Lung (tissue), 12 donors: Measurements from ENCODE around the gene IFIT5. TPM values are rescaled to one million over a fixed set of nuclear protein-coding genes. Genes with fewer than 3 reads are reported as not detected.

Experiments used
- ATAC-seq: fragments of 200-7000 bp; cut with Tn5 transposase; one replicate; pipeline ENCODE4 v1.9.1; 2020; ENCODE audit warnings: moderate number of reproducible peaks; ENCODE audit not compliant: insufficient read depth, low FRiP score
- DNase-seq, 3 donors: peaks; one replicate each; pipeline ENCODE4 v3.0.0-alpha.2; 2013 to 2017
- H3K27ac ChIP-seq, 2 donors: one replicate each; pipeline ENCODE4 v1.5.1; 2013; ENCODE audit warnings: mild to moderate bottlenecking in 2 of 2, moderate library complexity in 2 of 2, control low read depth in 1 of 2, inconsistent platforms in 1 of 2, low read depth in 1 of 2, low read length in 1 of 2
- H3K27me3 ChIP-seq, 3 donors: one replicate each; pipeline ENCODE4 v1.5.1; 2013; ENCODE audit warnings: low read length in 2 of 3; ENCODE audit not compliant: control insufficient read depth in 3 of 3, insufficient read depth in 3 of 3
- H3K36me3 ChIP-seq, 4 donors: one replicate each; pipeline ENCODE4 v1.5.1; 2013; ENCODE audit warnings: low read length in 4 of 4, mild to moderate bottlenecking in 1 of 4, moderate library complexity in 1 of 4; ENCODE audit not compliant: control insufficient read depth in 4 of 4, insufficient read depth in 4 of 4
- H3K4me1 ChIP-seq, 5 donors: one replicate each; pipeline ENCODE4 v1.5.1; 2013; ENCODE audit warnings: low read length in 5 of 5, mild to moderate bottlenecking in 2 of 5, moderate library complexity in 1 of 5; ENCODE audit not compliant: control insufficient read depth in 5 of 5, insufficient read depth in 5 of 5
- H3K4me3 ChIP-seq: one replicate; pipeline ENCODE4 v1.5.1; 2013; ENCODE audit warnings: mild to moderate bottlenecking, control low read depth, moderate library complexity
- H3K9ac ChIP-seq, 2 donors: one replicate each; pipeline ENCODE4 v1.5.1; 2013; ENCODE audit warnings: low read length in 2 of 2, control low read depth in 1 of 2; ENCODE audit not compliant: insufficient read depth in 1 of 2
- H3K9me3 ChIP-seq, 4 donors: one replicate each; pipeline ENCODE4 v1.5.1; 2013; ENCODE audit warnings: low read length in 3 of 4, mild to moderate bottlenecking in 1 of 4, moderate library complexity in 1 of 4; ENCODE audit not compliant: control insufficient read depth in 4 of 4, insufficient read depth in 3 of 4
- WGBS, 2 donors: extraction: QIAGEN DNeasy Blood & Tissue Kit; methylation state at CpG; one replicate each; pipeline ENCODE4 v1.1.7; 2013; 5-methylcytosine and 5-hydroxymethylcytosine counted together
- polyA plus RNA-seq, 2 donors: library from polyadenylated mRNA; stranded (reverse); fragments of 200-250 nt; gene quantifications; one replicate each; pipeline ENCODE4 v1.2.1, GENCODE V29; 2013
- total RNA-seq, 2 donors: library from RNA; depleted of rRNA in 1 of 2; stranded (reverse); fragments of >200 nt in 1 of 2; gene quantifications; one replicate each; pipeline ENCODE4 v1.2.1, GENCODE V29; 2014 to 2021
- TF ChIP-seq, protein P1 (sequence below): IDR thresholded peaks from 2 replicates; pipeline ENCODE4 v1.5.1; 2012; ENCODE audit warnings: mild to moderate bottlenecking; ENCODE audit errors: control extremely low read depth, extremely low read depth
- donor health status: control.
- donor health status: control.
- donor health status: Bipolar disorder and iron deficiency.
- donor health status: healthy.
- donor health status: DM: yes; HTN: yes; CAD: no.

IFIT5 gene
- total and polyA plus RNA-seq, 4 donors: 12.6 to 21.8 (median 15.6) TPM

DNA sequence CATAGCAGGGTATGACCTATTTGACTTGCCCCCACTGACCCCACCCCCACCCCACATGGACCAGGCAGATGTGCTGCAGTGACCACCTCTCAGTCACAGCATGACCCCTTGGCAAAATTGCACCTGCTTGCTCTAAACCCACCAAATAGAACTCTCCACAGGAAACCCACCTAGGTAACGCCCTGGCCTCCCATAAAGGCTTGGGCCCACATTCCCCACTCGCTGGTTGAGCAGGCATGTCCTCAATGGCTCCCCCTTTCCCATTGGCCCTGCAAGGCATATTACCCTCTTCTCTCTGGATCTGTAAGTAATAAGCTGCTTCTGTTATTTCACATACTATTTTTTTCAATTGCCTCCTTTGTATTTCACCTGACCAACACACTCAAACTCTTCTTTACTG lies 19.2 kb upstream of the IFIT5 start:
- Histone ChIP-seq H3K27me3 (no peaks in the 10 kb centered on the region), H3K4me3 (no peak overlapping the region), H3K36me3 (peaks cover 0 to 3% (median 0%) of the 10 kb centered on the region in 4 donors), H3K4me1 (peaks cover 0 to 46% (median 24%) of the 10 kb centered on the region in 5 donors), H3K27ac (no peak overlapping the region), H3K9ac (no peak overlapping the region), H3K9me3 (no peaks in the 10 kb centered on the region)
- WGBS, 2 donors: 87 to 99% methylated on average over 2 of the region's 2 CpGs
- no peak for ATAC-seq
- TF ChIP-seq, protein P1, sequence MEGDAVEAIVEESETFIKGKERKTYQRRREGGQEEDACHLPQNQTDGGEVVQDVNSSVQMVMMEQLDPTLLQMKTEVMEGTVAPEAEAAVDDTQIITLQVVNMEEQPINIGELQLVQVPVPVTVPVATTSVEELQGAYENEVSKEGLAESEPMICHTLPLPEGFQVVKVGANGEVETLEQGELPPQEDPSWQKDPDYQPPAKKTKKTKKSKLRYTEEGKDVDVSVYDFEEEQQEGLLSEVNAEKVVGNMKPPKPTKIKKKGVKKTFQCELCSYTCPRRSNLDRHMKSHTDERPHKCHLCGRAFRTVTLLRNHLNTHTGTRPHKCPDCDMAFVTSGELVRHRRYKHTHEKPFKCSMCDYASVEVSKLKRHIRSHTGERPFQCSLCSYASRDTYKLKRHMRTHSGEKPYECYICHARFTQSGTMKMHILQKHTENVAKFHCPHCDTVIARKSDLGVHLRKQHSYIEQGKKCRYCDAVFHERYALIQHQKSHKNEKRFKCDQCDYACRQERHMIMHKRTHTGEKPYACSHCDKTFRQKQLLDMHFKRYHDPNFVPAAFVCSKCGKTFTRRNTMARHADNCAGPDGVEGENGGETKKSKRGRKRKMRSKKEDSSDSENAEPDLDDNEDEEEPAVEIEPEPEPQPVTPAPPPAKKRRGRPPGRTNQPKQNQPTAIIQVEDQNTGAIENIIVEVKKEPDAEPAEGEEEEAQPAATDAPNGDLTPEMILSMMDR: no peak
- no peak for DNase-seq

DNA sequence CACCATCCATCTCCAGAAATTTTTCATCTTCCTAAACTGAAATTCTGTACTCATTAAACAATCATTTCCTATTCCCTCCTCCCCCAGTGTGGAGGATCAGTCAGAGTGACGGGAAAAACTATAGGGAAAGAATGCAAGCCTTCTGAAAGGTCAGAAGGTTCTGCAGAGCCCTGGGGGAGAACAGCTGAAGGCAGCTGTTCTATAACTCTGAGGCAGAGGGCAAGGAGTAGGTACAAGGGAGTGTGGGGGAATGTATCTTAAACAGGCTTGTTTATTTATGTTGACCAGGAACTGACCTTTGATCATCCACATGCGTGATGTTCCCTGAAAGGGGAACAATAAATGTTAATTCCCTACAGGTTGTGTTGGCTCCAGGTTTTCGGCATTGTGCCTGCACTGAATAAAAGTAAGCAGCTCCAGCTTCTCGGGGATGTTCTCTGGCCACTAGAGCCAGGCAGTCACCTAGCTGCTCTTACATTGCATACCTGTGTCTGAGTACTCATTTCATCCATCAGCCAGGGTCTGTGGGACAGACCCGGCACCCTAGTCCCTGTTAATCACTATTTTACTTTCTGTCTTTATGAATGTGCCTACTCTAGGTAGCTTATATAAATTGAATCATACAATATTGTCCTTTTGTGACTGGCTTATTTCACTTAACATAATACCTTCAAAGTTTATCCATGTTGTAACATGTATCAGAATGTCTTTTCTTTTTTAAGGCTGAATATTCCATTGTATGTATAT lies 16.2 kb upstream of the IFIT5 start:
- TF ChIP-seq, protein P1: no peak
- ATAC-seq (no peak), DNase-seq (peak; percentile 74 to 91 (median 89))
- Histone ChIP-seq H3K4me1 (peaks cover 0 to 25% (median 16%) of the 10 kb centered on the region in 5 donors), H3K9me3 (no peaks in the 10 kb centered on the region), H3K9ac (no peak overlapping the region), H3K4me3 (no peak overlapping the region), H3K36me3 (peaks cover 7 to 12% (median 10%) of the 10 kb centered on the region in 4 donors), H3K27me3 (no peaks in the 10 kb centered on the region), H3K27ac (peak overlapping the region in 1 of 2 donors; percentile 59)
- WGBS, 2 donors: 69 to 80% methylated on average over 5 of the region's 5 CpGs

DNA sequence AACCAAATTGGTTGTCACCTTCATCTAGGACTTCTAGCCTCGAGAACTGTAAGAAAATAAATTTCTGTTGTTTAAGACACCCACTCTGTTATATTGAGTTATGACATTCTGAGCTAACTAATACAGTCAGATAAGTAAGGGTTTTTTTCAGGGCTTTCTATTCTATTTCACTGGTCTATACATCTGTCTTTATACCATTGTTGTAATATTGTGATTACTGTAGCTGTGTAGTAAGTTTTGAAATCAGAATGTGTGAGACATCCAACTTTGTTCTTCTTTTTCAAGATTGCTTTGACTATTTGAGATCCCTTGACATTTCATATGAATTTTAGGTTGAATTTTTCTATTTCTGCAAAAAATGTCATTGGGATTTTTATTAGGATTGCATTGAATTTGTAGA lies 14.4 kb upstream of the IFIT5 start:
- ATAC-seq (no peak), DNase-seq (no peak)
- H3K4me1 ChIP-seq: peaks cover 2 to 23% (median 13%) of the 10 kb centered on the region in 5 donors
- TF ChIP-seq, protein P1: no peak
- H3K9me3 ChIP-seq: no peaks in the 10 kb centered on the region
- no peaks in the 10 kb centered on the region for H3K27me3 ChIP-seq
- H3K4me3 ChIP-seq: no peak overlapping the region
- 86 to 89% methylated on average over 1 of the region's 1 CpG for WGBS, 2 donors
- no peak overlapping the region for H3K27ac ChIP-seq
- H3K9ac ChIP-seq: no peak overlapping the region
- H3K36me3 ChIP-seq: peaks cover 10 to 12% (median 11%) of the 10 kb centered on the region in 4 donors

DNA sequence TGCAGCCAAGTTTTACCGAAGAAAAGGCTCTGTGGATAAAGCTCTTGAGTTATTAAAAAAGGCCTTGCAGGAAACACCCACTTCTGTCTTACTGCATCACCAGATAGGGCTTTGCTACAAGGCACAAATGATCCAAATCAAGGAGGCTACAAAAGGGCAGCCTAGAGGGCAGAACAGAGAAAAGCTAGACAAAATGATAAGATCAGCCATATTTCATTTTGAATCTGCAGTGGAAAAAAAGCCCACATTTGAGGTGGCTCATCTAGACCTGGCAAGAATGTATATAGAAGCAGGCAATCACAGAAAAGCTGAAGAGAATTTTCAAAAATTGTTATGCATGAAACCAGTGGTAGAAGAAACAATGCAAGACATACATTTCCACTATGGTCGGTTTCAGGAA lies 11.3 kb upstream of the IFIT5 start:
- Histone ChIP-seq H3K4me1 (peaks cover 0 to 18% (median 5%) of the 10 kb centered on the region in 5 donors), H3K9ac (no peak overlapping the region), H3K36me3 (peaks cover 10 to 12% (median 10%) of the 10 kb centered on the region in 4 donors), H3K27me3 (no peaks in the 10 kb centered on the region), H3K4me3 (no peak overlapping the region), H3K9me3 (no peaks in the 10 kb centered on the region), H3K27ac (no peak overlapping the region)
- WGBS, 2 donors: 88 to 92% methylated on average over 2 of the region's 2 CpGs
- ATAC-seq (no peak), DNase-seq (no peak)
- TF ChIP-seq, protein P1: no peak
